IMR-90 (cell line): ENCODE data around the gene ADAMTS6. TPM values are rescaled to one million over a fixed set of nuclear protein-coding genes. Genes with fewer than 3 reads are reported as not detected.

ENCODE experiments used
- ATAC-seq: fragments of 200-7000 bp; cut with Tn5 transposase; 2 replicates; pipeline ENCODE4 v1.9.1; 2020; ENCODE audit warnings: low read depth, mild to moderate bottlenecking, moderate library complexity
- BruUV-seq: library from RNA; stranded (reverse); fragments of 400-500 nt; replicated peaks from 2 replicates; lab custom pipeline; 2021; lab: Mats Ljungman, UMichigan
- CTCF ChIA-PET: fragments of 300-600 bp; formaldehyde crosslinking; extraction: SDS; loops from one replicate; lab custom pipeline; 2021; ENCODE audit warnings: antibody characterized with exemption; lab: Yijun Ruan, JAX
- POLR2A ChIA-PET: fragments of 300-600 bp; sonication (Branson Sonifier 250); formaldehyde crosslinking; loops from one replicate; lab custom pipeline; 2022; ENCODE audit warnings: antibody characterized with exemption; ENCODE audit not compliant: unreplicated experiment; lab: Charles Lee
- DNase-seq: peaks from one replicate; pipeline ENCODE4 v3.0.0; 2013
- H2AFZ ChIP-seq: replicated peaks from 2 replicates; pipeline ENCODE3; 2013; ENCODE audit warnings: low read length, mild to moderate bottlenecking; ENCODE audit not compliant: poor library complexity
- H2AK5ac ChIP-seq: 2 replicates; pipeline ENCODE4 v1.6.1; 2013; ENCODE audit warnings: low read depth, low read length, inconsistent platforms
- H2AK9ac ChIP-seq: replicated peaks from 2 replicates; pipeline ENCODE3; 2013; ENCODE audit warnings: mild to moderate bottlenecking, low read depth, low read length, moderate library complexity; ENCODE audit not compliant: poor library complexity
- H2BK120ac ChIP-seq: 2 replicates; pipeline ENCODE4 v1.6.1; 2013; ENCODE audit warnings: low read depth, low read length, inconsistent platforms
- H2BK15ac ChIP-seq: 3 replicates; pipeline ENCODE4 v1.6.1; 2013; ENCODE audit warnings: low read depth, low read length, inconsistent platforms
- H2BK20ac ChIP-seq: 2 replicates; pipeline ENCODE4 v1.6.1; 2013; ENCODE audit warnings: low read depth, mild to moderate bottlenecking, inconsistent platforms, low read length, moderate library complexity
- H2BK5ac ChIP-seq: 2 replicates; pipeline ENCODE4 v1.6.1; 2013; ENCODE audit warnings: mild to moderate bottlenecking, low read depth, low read length, inconsistent platforms; ENCODE audit not compliant: poor library complexity, severe bottlenecking
- H3K14ac ChIP-seq: replicated peaks from 2 replicates; pipeline ENCODE4 v1.6.1; 2013; ENCODE audit warnings: low read depth, low read length, inconsistent platforms
- H3K18ac ChIP-seq: 2 replicates; pipeline ENCODE4 v1.6.1; 2013; ENCODE audit warnings: low read depth, low read length, control low read depth
- H3K23ac ChIP-seq: 2 replicates; pipeline ENCODE4 v1.6.1; 2013; ENCODE audit warnings: low read depth, low read length, inconsistent platforms
- H3K27ac ChIP-seq: 2 replicates; pipeline ENCODE4 v1.5.1; 2013; ENCODE audit warnings: mild to moderate bottlenecking, control low read depth, low read length; ENCODE audit not compliant: insufficient read depth
- H3K27me3 ChIP-seq: 2 replicates; pipeline ENCODE4 v1.6.1; 2013; ENCODE audit warnings: low read length; ENCODE audit not compliant: control insufficient read depth, insufficient read depth
- H3K36me3 ChIP-seq: 2 replicates; pipeline ENCODE4 v1.6.1; 2013; ENCODE audit warnings: low read length, mixed read lengths; ENCODE audit not compliant: control insufficient read depth, insufficient read depth
- H3K4ac ChIP-seq: 2 replicates; pipeline ENCODE4 v1.6.1; 2013; ENCODE audit warnings: low read depth, low read length, inconsistent platforms
- H3K4me1 ChIP-seq: 2 replicates; pipeline ENCODE4 v1.6.1; 2013; ENCODE audit warnings: low read length, mixed read lengths; ENCODE audit not compliant: control insufficient read depth, insufficient read depth
- H3K4me2 ChIP-seq: 2 replicates; pipeline ENCODE4 v1.6.1; 2013; ENCODE audit warnings: low read depth, mild to moderate bottlenecking, control low read depth, low read length, moderate library complexity
- H3K4me3 ChIP-seq: 2 replicates; pipeline ENCODE4 v1.5.1; 2013; ENCODE audit warnings: low read depth, mild to moderate bottlenecking, control low read depth, low read length, moderate library complexity; ENCODE audit not compliant: insufficient read depth
- H3K56ac ChIP-seq: 2 replicates; pipeline ENCODE4 v1.6.1; 2013; ENCODE audit warnings: low read length, inconsistent platforms; ENCODE audit not compliant: insufficient read depth; ENCODE audit errors: extremely low read depth
- H3K79me1 ChIP-seq, 2 experiments: 2 replicates each; pipeline ENCODE4 v1.6.1; 2013; ENCODE audit warnings: low read length in 2 of 2, inconsistent platforms in 1 of 2, low read depth in 1 of 2
- H3K9ac ChIP-seq: 2 replicates; pipeline ENCODE4 v1.6.1; 2013; ENCODE audit warnings: low read depth, low read length, control low read depth
- H3K9me1 ChIP-seq: 2 replicates; pipeline ENCODE4 v1.6.1; 2013; ENCODE audit warnings: low read length, inconsistent platforms; ENCODE audit not compliant: insufficient read depth
- H3K9me3 ChIP-seq: 2 replicates; pipeline ENCODE4 v1.6.1; 2013; ENCODE audit warnings: low read length; ENCODE audit not compliant: control insufficient read depth, insufficient read depth
- H4K20me1 ChIP-seq: 2 replicates; pipeline ENCODE4 v1.6.1; 2013; ENCODE audit warnings: low read length, inconsistent platforms; ENCODE audit not compliant: insufficient read depth
- H4K5ac ChIP-seq: 2 replicates; pipeline ENCODE4 v1.6.1; 2013; ENCODE audit warnings: mild to moderate bottlenecking, low read depth, low read length, control low read depth
- H4K8ac ChIP-seq, 2 experiments: 2 replicates each; pipeline ENCODE4 v1.6.1; 2013; ENCODE audit warnings: low read depth in 2 of 2, low read length in 2 of 2, control low read depth in 1 of 2, inconsistent platforms in 1 of 2
- H4K91ac ChIP-seq: 2 replicates; pipeline ENCODE4 v1.6.1; 2013; ENCODE audit warnings: low read depth, low read length, inconsistent platforms; ENCODE audit not compliant: insufficient read depth
- CHD1 ChIP-seq: IDR thresholded peaks from 2 replicates; pipeline ENCODE4 v1.6.1; 2012; ENCODE audit warnings: low read depth, low read length, improper control_type of control experiment
- MAFK ChIP-seq: IDR thresholded peaks from 2 replicates; pipeline ENCODE4 v1.6.1; 2012; ENCODE audit warnings: low read depth, low read length, improper control_type of control experiment
- MAZ ChIP-seq: IDR thresholded peaks from 2 replicates; pipeline ENCODE4 v1.6.1; 2012; ENCODE audit warnings: low read depth, mild to moderate bottlenecking, low read length, improper control_type of control experiment, moderate library complexity, borderline replicate concordance
- MXI1 ChIP-seq: IDR thresholded peaks from 2 replicates; pipeline ENCODE4 v1.6.1; 2012; ENCODE audit warnings: low read depth, mild to moderate bottlenecking, low read length, moderate library complexity, borderline replicate concordance
- RAD21 ChIP-seq: IDR thresholded peaks from 2 replicates; pipeline ENCODE4 v1.6.1; 2012; ENCODE audit warnings: low read length, improper control_type of control experiment
- WGBS, 2 experiments: methylation state at CpG; one replicate each; pipeline versions ENCODE4 v1.1.5 to v1.1.7; 2013; ENCODE audit warnings: missing lambda C conversion rate in 2 of 2; ENCODE audit not compliant: insufficient read length in 1 of 2; ENCODE audit errors: extremely low coverage in 2 of 2; 5-methylcytosine and 5-hydroxymethylcytosine counted together
- dilution Hi-C: fragments of 300-500 bp; cut with HindIII; formaldehyde crosslinking; loops from one replicate; pipeline ENCODE4 v1.14.3; 2018; ENCODE audit warnings: low sequenced_read_pairs; ENCODE audit not compliant: unreplicated experiment
- in situ Hi-C: fragments of 300-500 bp; cut with MboI; formaldehyde crosslinking; loops from 3 replicates; pipeline ENCODE4 v1.14.3; 2019; ENCODE audit warnings: low sequenced_read_pairs, inconsistent platforms, mixed read lengths
- intact Hi-C: fragments of 100-400 bp; cut with micrococcal nuclease; formaldehyde crosslinking; loops from 2 replicates; pipeline ENCODE4 v1.10.0; 2022
- polyA plus RNA-seq, 3 experiments: library from polyadenylated mRNA; depleted of rRNA; stranded (reverse); fragments of >200 nt; gene quantifications; 2 replicates each; pipeline ENCODE4 v1.2.3, GENCODE V29; 2012; ENCODE audit warnings: low replicate concordance in 1 of 3
- total RNA-seq: library from RNA; depleted of rRNA; stranded (reverse); fragments of >200 nt; gene quantifications from 2 replicates; pipeline ENCODE4 v1.2.3, GENCODE V29; 2012

Gene ADAMTS6
- total and polyA plus RNA-seq, 2 of the 4 experiments (the other 2 are of a cell fraction), result 23.9 to 173 TPM

DNA sequence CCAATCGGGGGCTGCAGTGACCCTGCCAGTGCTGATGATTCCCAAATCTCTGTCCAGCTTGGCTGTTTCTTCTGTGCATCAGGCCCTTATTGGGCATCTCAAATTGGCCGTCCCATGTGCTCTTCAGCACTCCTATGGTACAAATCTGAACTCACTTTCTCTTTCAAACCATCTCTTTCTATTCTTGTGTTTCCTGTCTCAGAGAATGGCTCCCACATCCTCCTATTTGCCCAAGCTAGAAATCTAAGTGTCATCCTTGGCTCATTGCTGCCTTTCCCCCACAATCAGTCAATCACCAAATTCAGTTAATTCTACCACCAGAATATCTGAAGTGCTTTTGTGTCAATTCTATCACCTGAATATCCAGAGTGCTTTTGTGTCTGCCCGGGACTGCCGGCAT is 376.4 kb downstream of the ADAMTS6 start (continued):
- TF ChIP-seq MAFK (no peak), RAD21 (no peak)

DNA sequence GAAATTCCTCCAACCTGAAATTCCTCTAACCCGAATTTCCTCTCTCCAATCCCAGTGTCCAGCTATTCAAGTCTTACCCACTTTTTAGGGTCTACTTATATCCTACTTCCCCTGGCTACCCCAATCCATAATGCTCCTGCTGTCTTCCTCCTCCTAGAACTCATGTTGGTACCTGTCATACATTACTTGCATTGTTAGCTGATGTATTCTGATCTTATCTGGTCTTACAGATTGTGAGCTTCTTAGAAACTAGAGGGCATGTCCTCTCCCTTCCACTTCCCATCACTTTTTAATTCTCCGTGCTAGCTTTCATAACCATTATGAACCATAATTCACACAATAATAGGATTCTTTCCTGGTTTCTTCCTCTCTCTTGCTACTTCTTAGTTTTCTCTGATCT is 376.9 kb downstream of the ADAMTS6 start:
- intact Hi-C loops, result no loop called here
- H2BK15ac ChIP-seq, result peak overlapping the region; percentile 90; the same call in 1 of the 3 replicates
- ATAC-seq (no peak), DNase-seq (no peak)
- no peak overlapping the region; the same call in 1 of the 2 replicates for H4K5ac ChIP-seq
- no peaks in the 10 kb centered on the region; a peak in 1 of 4 replicates for H3K79me1 ChIP-seq
- H2AK9ac ChIP-seq, result no peak overlapping the region
- peak overlapping the region; percentile 29; the same call in 1 of the 2 replicates for H4K91ac ChIP-seq
- peak overlapping the region; percentile 98 for H2BK120ac ChIP-seq
- H3K27me3 ChIP-seq, result no peaks in the 10 kb centered on the region
- H3K4me3 ChIP-seq, result no peak overlapping the region
- no peak overlapping the region for H3K23ac ChIP-seq
- dilution Hi-C loops, result no loop called here
- H2AFZ ChIP-seq, result no peak overlapping the region
- no peaks in the 10 kb centered on the region for H4K20me1 ChIP-seq
- H4K8ac ChIP-seq, result peak overlapping the region; percentile 22 to 92; a peak in 2 of 4 replicates
- TF ChIP-seq MAZ (no peak), CHD1 (no peak), MXI1 (no peak)
- H3K27ac ChIP-seq, result no peak overlapping the region
- no peaks in the 10 kb centered on the region for H3K36me3 ChIP-seq
- H2BK20ac ChIP-seq, result peak overlapping the region; percentile 85; the same call in 1 of the 2 replicates
- in situ Hi-C loops, result loop anchor here (10.0 kb wide), 1 partner anchor 380 kb away; the partner anchor contains the start of gene ADAMTS6
- no peaks in the 10 kb centered on the region for H3K9me3 ChIP-seq
- H2AK5ac ChIP-seq, result no peak overlapping the region; the same call in 1 of the 2 replicates
- peak overlapping the region; percentile 49; the same call in 1 of the 2 replicates for H3K14ac ChIP-seq
- peak overlapping the region; percentile 46; the same call in 1 of the 2 replicates for H3K4ac ChIP-seq
- no peak overlapping the region for H3K4me2 ChIP-seq
- H3K9me1 ChIP-seq, result peaks cover 13% of the 10 kb centered on the region
- no peak overlapping the region for H2BK5ac ChIP-seq
- H3K4me1 ChIP-seq, result peaks cover 18% of the 10 kb centered on the region
- ChIA-PET POLR2A (no interaction called here), CTCF (interaction anchor here (0.5 to 0.6 kb wide), 2 partner anchors 144 to 417 kb away, joined by 3 to 4 read pairs; no protein-coding TSS in a partner anchor)
- no peak overlapping the region for H3K9ac ChIP-seq
- no TSS peak for BruUV-seq
- WGBS, 2 experiments, result 100% methylated on average over 1 of the region's 2 CpGs; no CpG with 5 or more reads in 1 of the 2 experiments
- H3K56ac ChIP-seq, result no peak overlapping the region
- H3K18ac ChIP-seq, result no peak overlapping the region; the same call in 1 of the 2 replicates
